Osteoblast (primary cell): ENCODE measurements around the gene ANKLE2. TPM values are rescaled to one million over a fixed set of nuclear protein-coding genes. Genes with fewer than 3 reads are reported as not detected.
"Not testable (repeated sequence)": the region's sequence is repeated elsewhere in the genome, so short reads cannot be mapped to it uniquely, and the experiment has no call there.

ENCODE experiments used
- DNase-seq: peaks from one replicate; pipeline ENCODE4 v3.0.0; 2011; ENCODE audit warnings: low spot score, mixed read lengths; ENCODE audit not compliant: insufficient read length; ENCODE audit errors: missing footprints
- H2AFZ ChIP-seq: 2 replicates; pipeline ENCODE4 v1.6.0; 2011; ENCODE audit warnings: mild to moderate bottlenecking, low read length
- H3K27ac ChIP-seq: 2 replicates; pipeline ENCODE4 v1.5.1; 2011; ENCODE audit warnings: mild to moderate bottlenecking, low read depth, low read length, moderate library complexity
- H3K27me3 ChIP-seq: 2 replicates; pipeline ENCODE4 v1.6.0; 2012; ENCODE audit warnings: mild to moderate bottlenecking, control low read depth, inconsistent platforms, low read length, moderate library complexity; ENCODE audit not compliant: insufficient read depth
- H3K36me3 ChIP-seq: 2 replicates; pipeline ENCODE4 v1.5.1; 2011; ENCODE audit warnings: mild to moderate bottlenecking, low read length, control low read depth, moderate library complexity; ENCODE audit not compliant: insufficient read depth
- H3K4me1 ChIP-seq: 2 replicates; pipeline ENCODE4 v1.5.1; 2011; ENCODE audit warnings: mild to moderate bottlenecking, low read length, control low read depth, moderate library complexity; ENCODE audit not compliant: insufficient read depth
- H3K4me2 ChIP-seq: 2 replicates; pipeline ENCODE4 v1.6.0; 2011; ENCODE audit warnings: mild to moderate bottlenecking, low read length; ENCODE audit not compliant: insufficient read depth
- H3K4me3 ChIP-seq: fragments of 200-600 bp; sonication (generic); 3 replicates; pipeline ENCODE4 v1.5.1; 2012; ENCODE audit warnings: mild to moderate bottlenecking, low read length, inconsistent platforms; ENCODE audit not compliant: insufficient read depth
- H3K79me2 ChIP-seq: 2 replicates; pipeline ENCODE4 v1.6.0; 2012; ENCODE audit warnings: mild to moderate bottlenecking, low read length, control low read depth, inconsistent platforms; ENCODE audit not compliant: insufficient read depth
- H3K9me3 ChIP-seq: 2 replicates; pipeline ENCODE4 v1.5.1; 2011; ENCODE audit warnings: low read depth, low read length, control low read depth
- H4K20me1 ChIP-seq: 2 replicates; pipeline ENCODE4 v1.6.0; 2012; ENCODE audit warnings: mild to moderate bottlenecking, low read length, control low read depth; ENCODE audit not compliant: insufficient read depth
- CTCF ChIP-seq: IDR thresholded peaks from 2 replicates; pipeline ENCODE4 v1.5.1; 2011; ENCODE audit warnings: mild to moderate bottlenecking, low read depth, low read length, moderate library complexity; ENCODE audit errors: extremely low read depth
- total RNA-seq: library from RNA; depleted of rRNA; stranded (reverse); fragments of >200 nt; gene quantifications from 2 replicates; pipeline ENCODE4 v1.2.3, GENCODE V29; 2012

ANKLE2 gene
- total RNA-seq, 1 donor: 86.1 TPM

- no peak overlapping the region for H3K27ac ChIP-seq
- H3K4me1 ChIP-seq: no peaks in the 10 kb centered on the region
- peaks cover 91% of the 10 kb centered on the region for H3K36me3 ChIP-seq
- H4K20me1 ChIP-seq: peaks cover 45% of the 10 kb centered on the region
- peak; percentile 18 for DNase-seq
- no peak overlapping the region for H2AFZ ChIP-seq
- TF ChIP-seq CTCF: no peak
- no peaks in the 10 kb centered on the region for H3K27me3 ChIP-seq
- no peaks in the 10 kb centered on the region for H3K9me3 ChIP-seq
- no peak overlapping the region for H3K4me3 ChIP-seq
- H3K79me2 ChIP-seq: peaks cover 30% of the 10 kb centered on the region
- H3K4me2 ChIP-seq: no peak overlapping the region
Observed at GRCh38 chr12:132777614-132778013, 16.0 kb upstream of the ANKLE2 start.

- H3K36me3 ChIP-seq: peaks cover 91% of the 10 kb centered on the region
- H4K20me1 ChIP-seq: peaks cover 42% of the 10 kb centered on the region
- DNase-seq: peak; percentile 92
- no peak for TF ChIP-seq CTCF
- H3K9me3 ChIP-seq: no peaks in the 10 kb centered on the region
- H2AFZ ChIP-seq: no peak overlapping the region
- no peak overlapping the region for H3K27ac ChIP-seq
- no peak overlapping the region for H3K4me2 ChIP-seq
- H3K27me3 ChIP-seq: no peaks in the 10 kb centered on the region
- H3K4me1 ChIP-seq: no peaks in the 10 kb centered on the region
- H3K4me3 ChIP-seq: no peak overlapping the region
- peaks cover 25% of the 10 kb centered on the region for H3K79me2 ChIP-seq
Observed at GRCh38 chr12:132776816-132777568, 15.4 kb upstream of the ANKLE2 start.

GRCh38 chr12:132776230-132776625 is 14.6 kb upstream of the ANKLE2 start:
- peaks cover 92% of the 10 kb centered on the region for H3K36me3 ChIP-seq
- H3K79me2 ChIP-seq: peaks cover 21% of the 10 kb centered on the region
- H3K27me3 ChIP-seq, H3K27ac ChIP-seq, H3K4me1 ChIP-seq, H3K4me2 ChIP-seq, H2AFZ ChIP-seq, H3K4me3 ChIP-seq, H3K9me3 ChIP-seq: not testable (repeated sequence)
- H4K20me1 ChIP-seq: peaks cover 43% of the 10 kb centered on the region
- peak; percentile 10 for DNase-seq

GRCh38 chr12:132775502-132776229 is 14.0 kb upstream of the ANKLE2 start:
- H3K4me2 ChIP-seq: no peak overlapping the region
- no peak overlapping the region for H2AFZ ChIP-seq
- no peak overlapping the region for H3K27ac ChIP-seq

More at GRCh38 chr12:132775502-132776229, 14.0 kb upstream of the ANKLE2 start:
- no peaks in the 10 kb centered on the region for H3K9me3 ChIP-seq
- TF ChIP-seq CTCF: no peak
- H4K20me1 ChIP-seq: peaks cover 41% of the 10 kb centered on the region
- no peaks in the 10 kb centered on the region for H3K4me1 ChIP-seq
- peak; percentile 77 for DNase-seq
- no peaks in the 10 kb centered on the region for H3K27me3 ChIP-seq
- peaks cover 18% of the 10 kb centered on the region for H3K79me2 ChIP-seq
- H3K36me3 ChIP-seq: peaks cover 91% of the 10 kb centered on the region
- no peak overlapping the region for H3K4me3 ChIP-seq
